GM21737 (cell line): ENCODE results near the gene AMH.
"Not testable (repeated sequence)": the region's sequence is repeated elsewhere in the genome, so short reads cannot be mapped to it uniquely, and the experiment has no call there.

Experiments used
- ATAC-seq: cut with Tn5 transposase; IDR thresholded peaks from one replicate; pipeline ENCODE4 v1.9.1; 2021; ENCODE audit warnings: mild to moderate bottlenecking, moderate library complexity; ENCODE audit not compliant: unreplicated experiment

Gene AMH

DNA sequence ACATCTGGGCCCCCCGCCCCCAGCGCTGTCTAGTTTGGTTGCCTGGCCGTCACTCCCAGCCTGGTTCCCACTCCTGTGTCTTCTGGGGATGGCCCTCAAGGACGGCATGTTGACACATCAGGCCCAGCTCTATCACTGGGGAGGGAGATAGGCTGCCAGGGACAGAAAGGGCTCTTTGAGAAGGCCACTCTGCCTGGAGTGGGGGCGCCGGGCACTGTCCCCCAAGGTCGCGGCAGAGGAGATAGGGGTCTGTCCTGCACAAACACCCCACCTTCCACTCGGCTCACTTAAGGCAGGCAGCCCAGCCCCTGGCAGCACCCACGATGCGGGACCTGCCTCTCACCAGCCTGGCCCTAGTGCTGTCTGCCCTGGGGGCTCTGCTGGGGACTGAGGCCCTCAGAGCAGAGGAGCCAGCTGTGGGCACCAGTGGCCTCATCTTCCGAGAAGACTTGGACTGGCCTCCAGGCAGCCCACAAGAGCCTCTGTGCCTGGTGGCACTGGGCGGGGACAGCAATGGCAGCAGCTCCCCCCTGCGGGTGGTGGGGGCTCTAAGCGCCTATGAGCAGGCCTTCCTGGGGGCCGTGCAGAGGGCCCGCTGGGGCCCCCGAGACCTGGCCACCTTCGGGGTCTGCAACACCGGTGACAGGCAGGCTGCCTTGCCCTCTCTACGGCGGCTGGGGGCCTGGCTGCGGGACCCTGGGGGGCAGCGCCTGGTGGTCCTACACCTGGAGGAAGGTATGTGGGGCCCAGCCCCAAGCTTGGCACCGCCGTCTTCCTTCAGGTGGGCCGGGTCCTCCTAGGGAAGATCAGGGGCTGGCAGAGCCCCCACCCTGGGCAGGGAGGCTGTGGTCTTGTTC lies at the start of gene AMH:
AMH (plus strand) TSS at position 314 of the 857 bp plus-strand sequence; CDS start at position 324, 10 bp downstream.
- ATAC-seq: no peak

DNA sequence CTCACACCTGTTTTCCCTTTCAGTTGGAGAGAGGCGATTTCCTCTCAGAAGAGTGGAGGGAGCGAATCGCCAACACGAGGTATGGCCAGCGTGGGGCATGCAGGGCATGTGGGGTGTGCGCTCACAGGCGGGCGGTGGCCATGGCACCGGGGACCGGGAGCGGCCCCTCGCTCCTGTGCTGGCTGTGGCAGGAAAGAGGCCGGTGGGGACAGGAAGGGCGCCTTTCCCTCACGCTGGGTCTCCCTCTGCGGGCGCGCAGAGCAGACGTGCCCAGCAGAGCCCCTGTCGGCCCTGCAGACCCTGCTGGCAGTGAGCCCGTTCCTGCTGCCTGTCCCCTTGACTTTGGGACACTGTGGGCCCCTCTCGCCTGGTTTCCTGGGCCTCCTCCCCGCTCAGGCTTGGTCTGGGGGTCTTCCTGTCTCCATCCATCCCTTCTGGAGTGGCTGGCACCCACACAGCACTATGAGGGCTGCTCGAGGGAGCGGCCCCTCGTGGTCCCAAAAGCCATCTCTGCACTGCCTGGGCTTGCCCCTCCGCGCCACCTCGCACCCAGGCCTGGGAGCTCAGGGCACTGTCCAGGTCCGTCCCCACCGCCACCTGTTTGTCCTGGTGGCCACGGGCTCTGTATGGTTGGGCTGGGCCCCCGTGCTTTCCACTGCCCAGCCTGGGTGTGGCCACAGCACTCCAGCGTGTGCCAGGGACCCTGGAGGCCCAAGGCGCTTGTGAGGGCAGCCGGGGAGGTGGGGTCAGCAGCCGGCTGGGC lies 49.1 kb upstream of the AMH start:
- no peak for ATAC-seq

DNA sequence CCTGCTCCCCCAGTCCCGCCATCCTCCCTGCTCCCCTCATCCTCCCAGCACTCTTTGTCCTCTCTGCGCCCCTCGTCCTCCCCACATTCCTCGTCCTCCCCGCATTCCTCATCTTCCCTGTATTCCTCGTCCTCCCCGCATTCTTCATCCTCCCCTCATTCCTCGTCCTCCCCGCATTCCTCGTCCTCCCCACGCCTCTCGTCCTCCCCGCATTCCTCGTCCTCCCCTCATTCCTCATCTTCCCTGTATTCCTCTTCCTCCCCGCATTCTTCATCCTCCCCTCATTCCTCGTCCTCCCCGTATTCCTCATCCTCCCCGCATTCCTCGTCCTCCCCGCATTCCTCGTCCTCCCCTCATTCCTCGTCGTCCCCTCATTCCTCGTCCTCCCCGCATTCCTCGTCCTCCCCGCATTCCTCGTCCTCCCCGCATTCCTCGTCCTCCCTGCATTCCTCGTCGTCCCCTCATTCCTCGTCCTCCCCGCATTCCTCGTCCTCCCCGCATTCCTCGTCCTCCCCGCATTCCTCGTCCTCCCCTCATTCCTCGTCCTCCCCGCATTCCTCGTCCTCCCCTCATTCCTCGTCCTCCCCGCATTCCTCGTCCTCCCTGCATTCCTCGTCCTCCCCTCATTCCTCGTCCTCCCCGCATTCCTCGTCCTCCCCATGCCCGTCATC lies 48.4 kb upstream of the AMH start:
- not testable (repeated sequence) for ATAC-seq

DNA sequence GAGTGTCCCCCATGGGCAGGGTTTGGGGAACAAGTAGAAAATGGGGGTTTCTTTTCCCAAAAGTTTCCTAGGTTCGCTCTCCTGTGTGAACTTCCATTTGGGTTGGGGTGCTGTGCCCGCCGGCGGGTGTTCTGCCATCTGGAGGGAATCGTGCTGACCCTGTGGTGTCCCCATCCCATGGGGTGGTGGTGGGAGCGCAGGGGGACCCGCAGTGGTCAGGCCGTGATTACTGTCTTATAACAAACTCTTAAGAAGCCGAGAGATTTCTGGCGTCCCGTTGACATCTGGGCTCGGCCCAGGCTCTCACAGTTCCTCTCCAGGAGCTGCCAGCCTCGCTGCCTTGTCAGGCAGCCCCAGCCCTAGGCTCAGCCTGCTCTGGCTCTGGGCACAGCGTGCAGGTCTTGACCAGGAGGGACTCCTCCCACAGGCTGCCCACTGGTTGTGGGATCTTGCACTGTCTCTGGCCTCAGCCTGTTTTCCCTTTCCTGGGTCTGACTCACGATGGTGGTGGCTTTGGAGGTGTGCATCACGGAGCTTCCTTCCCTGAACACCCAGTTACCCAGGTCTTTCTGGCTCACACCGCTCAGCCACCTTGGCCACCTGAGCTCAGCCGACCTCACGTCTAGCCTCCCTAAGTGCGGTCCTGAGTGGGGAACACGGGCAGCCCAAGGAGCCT lies 47.5 kb upstream of the AMH start:
- no peak for ATAC-seq

DNA sequence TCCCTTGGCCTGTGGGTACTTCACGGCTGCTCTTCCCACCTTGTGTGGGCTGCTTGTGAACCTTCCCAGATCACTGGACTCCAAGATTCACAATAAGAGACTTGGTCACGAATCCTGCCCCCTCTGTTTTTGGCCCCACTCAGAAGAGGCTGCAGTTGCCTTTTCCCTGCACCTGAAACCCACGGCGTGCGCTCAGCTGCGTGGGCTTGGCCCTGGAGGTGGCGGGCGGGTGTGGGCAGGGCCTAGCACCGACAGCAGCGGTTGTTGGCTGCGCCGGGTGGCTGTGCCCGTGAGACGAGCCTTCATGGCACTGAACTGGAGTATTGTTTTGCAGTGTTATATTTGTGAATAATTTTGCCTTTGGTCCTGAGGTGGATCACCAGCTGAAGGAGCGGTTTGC lies 46.8 kb upstream of the AMH start:
- ATAC-seq: no peak

DNA sequence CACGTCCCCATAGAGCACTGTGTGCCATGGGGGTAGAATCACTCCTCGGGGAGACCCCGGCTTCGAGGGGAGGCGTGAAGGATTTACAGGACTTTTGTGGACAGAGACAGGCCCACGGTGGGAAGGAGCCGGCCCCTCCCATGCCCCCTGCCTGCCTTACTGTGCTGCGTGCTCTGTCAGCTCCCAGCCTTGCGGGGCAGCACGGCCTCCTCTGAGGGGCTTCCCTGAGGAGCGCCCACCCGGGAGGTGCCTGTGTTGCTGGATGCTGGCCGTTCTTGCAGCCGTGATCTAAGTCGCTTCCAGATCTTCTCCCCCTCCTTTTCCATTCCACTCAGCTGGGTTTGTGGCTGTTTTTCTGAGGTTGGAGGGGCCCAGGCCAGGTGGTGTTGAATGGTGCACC lies 42.1 kb upstream of the AMH start:
- no peak for ATAC-seq

DNA sequence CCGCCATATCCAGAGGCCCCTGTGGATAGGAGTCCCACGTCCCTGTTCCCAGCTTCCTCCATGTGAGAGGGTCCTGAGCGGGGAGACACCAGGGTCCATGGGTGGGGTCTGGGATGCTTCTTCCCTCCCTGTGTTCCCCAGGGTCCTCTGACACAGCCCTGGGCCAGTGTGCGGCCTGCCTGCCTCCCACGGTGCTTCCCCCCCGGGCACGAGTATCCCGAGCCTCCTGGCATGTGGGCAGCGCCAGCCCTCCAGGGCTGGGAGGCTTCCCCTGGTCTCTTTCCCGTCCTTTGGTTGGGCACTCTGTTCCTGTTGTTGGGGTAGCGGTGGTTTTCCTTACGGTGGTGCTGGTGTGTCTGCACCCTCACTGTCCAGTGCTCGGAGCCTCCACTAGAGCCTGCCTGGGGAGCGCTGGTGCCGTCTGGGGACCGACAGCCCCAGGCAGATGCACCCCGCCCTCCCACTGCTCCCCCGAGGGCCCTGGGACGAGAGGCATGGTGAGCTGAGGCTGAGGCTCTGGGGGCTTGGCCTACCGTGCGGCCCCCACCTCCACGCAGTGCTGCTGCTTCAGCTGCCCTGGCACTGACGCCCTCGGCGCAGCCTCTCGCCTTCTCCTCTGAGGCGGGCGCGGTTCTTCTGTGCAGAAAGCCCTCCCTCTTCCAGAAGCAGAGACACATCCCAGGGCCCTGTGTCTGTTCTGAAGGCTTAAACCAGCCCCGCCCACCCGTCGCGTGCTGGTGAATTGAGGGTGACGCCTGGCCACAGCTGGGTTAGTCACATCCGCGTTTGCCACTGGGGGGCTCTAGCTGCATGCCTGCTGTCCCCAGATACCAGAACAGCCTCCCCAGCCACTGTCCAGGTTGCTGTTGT lies 40.9 kb upstream of the AMH start:
- ATAC-seq: no peak

DNA sequence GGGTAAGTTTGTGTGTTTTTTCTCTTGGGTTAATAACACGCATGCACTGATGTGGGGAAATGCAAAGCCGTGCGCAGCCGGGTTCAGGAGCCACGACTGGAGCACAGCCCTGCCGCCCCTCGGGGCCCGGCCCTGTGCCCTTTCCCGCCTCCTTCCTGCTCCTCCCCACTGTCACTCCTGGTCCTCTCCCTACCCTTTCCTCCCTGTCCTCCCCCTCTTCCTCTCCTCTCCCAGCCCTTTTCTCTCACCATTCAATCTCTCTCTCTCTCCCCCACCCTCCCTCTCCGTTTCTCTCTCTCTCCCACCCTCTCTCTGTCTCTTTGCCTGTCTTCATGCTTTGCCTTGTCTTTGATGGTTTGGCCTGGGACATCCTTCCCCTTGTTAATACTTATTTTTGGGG lies 40.1 kb upstream of the AMH start:
- no peak for ATAC-seq

DNA sequence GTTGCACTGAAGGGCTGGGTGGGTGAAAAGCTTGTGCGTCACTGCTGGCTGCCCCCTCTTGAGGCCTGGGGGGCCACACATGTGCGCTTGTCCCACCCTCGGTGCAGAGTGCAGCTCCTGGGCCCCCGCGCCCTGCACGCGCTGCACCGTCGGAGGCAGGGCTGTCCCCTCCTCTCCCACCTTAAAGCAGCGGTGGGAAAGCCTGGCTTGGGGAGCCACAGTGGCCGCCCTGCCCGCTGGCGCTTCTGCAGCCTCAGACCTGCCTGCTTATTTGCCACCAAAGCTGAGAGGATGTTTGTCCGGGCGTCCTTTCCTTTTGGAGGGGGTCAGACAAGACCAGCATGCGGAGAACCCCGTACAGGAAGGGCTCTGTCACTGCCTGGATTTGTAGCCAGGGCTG lies 39.7 kb upstream of the AMH start:
- no peak for ATAC-seq

DNA sequence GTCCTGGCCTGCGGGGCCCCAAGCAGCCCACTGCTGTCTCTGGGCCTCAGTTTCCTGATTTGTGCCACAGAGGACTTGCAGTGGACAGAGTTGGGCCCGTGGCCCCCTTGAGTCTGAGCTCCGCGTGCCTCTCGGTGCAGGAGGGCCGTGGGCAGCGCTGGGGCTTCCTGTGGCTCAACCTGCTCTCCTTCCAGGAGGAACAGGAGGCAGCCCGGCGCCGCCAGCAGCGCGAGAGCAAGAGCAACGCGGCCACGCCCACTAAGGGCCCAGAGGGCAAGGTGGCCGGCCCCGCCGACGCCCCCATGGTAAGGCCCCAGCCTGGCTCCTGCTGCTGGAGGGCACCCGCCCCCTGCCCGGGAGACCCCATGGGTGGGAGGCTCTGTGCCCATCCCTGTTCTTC lies 38.9 kb upstream of the AMH start:
- ATAC-seq: no peak

DNA sequence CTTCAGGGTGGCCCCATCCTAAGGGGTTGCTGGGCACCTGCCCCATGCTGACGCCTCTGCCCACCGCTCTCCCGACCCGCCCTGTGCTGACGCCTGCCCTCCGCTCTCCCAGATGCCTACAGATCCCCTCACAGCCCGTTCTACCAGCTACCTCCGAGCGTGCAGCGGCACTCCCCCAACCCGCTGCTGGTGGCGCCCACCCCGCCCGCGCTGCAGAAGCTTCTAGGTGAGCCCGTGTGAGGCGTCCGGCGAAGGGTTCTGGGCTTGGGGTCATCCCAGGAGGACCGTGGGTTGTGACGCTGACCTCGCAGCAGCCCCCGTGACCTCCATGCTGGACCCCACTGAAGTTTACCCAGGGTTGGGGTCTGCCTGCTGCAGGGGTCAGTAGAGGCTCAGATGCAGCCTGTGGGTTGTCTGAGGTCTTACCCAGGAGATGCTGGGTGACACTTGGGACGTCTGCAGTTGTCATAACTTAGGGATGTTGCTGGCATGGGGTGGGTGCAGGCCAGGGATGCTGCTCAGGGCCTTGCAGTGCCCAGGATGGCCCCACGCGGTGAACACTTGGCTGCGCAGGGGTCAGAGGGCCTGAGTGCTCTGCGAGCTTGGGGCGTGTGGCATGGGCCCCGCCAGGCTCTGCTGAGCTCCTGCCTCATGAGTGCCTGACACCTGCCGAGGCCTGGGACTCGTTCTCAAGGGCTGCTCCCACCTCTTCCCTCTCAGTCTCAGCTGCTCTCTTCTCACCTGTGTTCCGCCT lies 38.0 kb upstream of the AMH start:
- ATAC-seq: no peak

DNA sequence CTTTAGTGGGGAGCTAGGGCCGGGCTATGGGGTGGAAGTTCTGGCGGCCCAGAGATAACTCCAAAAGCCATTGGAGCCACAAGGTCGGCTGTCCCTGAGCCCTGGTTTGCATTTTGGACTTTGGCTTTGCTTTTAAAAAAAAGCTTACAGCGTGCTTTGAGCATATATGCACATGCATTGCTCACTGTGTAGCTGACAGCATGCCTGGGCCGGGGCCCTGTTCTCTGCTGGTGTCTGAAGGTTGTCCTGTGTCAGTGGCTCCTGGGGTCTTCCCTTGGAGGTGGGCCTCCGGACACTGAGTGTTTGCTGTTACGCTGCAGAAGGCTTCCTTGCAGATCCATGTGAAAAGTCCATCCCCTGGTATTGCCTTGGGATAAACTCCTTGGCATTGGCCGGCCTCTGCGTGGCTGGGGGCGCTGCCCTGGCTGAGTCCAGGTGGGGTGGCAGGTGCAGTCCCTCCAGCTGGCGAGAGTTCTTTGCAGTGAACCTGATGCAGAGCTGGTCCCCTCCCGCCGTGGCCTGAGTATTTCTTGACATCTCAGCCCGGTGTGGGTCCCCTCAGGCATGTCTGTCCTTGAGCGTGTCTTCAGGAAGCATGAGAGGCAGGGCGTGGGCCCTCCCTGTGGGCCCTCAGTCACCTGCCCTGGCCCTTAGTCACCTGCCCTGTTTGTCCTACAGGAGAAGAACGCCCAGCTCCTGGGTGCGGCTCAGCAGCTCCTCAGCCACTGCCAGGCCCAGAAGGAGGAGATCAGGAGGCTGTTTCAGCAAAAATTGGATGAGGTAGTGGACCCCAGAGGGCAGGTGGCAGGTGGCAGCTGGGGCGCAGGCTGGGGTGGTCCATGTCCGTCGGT lies 36.0 kb upstream of the AMH start:
- no peak for ATAC-seq

DNA sequence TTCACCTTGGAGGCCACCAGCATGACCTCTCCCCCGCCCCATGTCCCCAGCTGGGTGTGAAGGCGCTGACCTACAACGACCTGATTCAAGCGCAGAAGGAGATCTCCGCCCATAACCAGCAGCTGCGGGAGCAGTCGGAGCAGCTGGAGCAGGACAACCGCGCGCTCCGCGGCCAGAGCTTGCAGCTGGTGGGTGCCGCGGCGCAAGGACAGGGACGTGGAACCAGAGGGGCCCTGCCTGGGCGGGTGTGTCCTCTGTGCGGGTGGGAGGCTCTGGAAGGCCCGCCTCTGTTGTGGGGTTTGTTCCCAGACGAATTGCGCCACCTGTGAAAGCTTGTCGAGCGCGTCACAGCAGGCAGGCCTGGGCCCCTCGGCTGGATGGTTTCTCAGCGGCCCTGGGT lies 35.3 kb upstream of the AMH start:
- no peak for ATAC-seq

DNA sequence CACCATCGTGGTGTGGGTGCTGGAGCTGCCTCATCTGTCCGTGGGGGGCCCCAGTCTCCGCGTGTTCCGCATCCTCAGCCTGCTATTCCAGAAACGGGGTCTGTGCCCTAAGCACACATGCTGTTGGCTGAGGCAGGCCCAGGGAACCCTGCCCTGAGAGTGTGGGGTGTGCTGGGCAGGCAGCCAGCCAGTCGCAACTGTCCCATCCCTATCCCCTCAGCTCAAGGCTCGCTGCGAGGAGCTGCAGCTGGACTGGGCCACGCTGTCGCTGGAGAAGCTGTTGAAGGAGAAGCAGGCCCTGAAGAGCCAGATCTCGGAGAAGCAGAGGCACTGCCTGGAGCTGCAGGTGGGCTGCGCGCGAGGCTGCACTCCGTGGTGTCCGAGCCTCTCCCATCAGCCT lies 34.9 kb upstream of the AMH start:
- ATAC-seq: no peak

DNA sequence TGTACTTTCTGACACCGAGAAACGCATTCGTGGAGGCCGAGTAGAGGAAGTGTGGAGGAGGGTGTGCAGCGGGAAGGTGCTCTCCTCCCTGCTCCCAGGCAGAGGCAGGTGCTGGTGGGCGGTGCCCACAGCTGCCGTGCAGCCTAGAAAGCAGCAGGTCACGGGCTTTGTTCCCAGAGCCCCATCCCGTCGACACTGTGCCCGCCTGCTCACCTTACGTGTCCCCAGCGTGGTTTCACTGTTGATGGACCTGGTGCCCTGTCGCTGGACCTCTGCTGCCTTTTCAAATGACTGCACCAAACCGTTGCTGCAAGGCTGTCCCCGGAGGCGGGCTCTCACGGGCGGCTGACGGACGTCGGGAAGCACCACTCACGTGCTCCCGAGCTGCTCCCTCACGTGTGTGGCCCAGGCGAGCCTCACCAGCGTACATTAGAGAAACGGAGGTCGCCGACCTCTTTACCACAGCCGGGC lies 33.8 kb upstream of the AMH start:
- ATAC-seq: no peak

DNA sequence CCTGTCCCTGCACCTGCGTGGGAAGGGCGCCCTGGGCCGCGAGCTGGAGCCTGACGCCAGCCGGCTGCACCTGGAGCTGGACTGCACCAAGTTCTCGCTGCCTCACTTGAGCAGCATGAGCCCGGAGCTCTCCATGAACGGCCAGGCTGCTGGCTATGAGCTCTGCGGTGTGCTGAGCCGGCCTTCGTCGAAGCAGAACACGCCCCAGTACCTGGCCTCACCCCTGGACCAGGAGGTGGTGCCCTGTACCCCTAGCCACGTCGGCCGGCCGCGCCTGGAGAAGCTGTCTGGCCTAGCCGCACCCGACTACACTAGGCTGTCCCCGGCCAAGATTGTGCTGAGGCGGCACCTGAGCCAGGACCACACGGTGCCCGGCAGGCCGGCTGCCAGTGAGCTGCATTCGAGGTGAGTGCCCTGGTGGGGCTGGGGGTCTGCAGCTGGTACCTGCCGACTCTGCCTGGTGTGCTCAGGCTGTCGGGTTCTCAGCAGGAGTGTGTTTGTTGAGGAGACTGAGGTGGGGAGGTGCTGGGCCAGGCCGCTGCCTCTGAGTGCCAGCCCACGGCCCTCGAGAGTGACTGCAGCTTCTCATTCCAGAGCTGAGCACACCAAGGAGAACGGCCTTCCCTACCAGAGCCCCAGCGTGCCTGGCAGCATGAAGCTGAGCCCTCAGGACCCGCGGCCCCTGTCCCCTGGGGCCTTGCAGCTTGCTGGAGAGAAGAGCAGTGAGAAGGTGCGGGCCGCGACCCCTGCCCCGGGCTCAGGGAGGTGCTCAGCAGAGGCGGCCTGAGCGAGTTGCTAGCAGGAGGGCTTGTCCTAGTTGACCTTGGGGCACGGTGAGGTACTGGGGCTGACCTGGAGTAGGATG lies 32.5 kb upstream of the AMH start:
- no peak for ATAC-seq

DNA sequence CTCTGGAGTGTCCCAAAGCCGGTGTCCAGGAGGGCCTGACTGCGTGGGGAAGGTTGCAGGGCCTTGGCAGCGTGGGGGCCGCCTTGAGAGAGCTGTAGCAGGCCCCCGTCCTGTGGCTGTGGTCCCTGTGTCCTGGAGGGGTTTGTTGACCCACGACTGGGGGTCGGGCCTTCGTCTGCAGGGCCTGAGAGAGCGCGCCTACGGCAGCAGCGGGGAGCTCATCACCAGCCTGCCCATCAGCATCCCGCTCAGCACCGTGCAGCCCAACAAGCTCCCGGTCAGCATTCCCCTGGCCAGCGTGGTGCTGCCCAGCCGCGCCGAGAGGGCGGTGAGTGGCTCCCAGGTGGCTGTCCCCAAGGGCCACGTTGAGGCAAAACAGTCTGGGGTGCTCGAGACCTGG lies 31.5 kb upstream of the AMH start:
- no peak for ATAC-seq

DNA sequence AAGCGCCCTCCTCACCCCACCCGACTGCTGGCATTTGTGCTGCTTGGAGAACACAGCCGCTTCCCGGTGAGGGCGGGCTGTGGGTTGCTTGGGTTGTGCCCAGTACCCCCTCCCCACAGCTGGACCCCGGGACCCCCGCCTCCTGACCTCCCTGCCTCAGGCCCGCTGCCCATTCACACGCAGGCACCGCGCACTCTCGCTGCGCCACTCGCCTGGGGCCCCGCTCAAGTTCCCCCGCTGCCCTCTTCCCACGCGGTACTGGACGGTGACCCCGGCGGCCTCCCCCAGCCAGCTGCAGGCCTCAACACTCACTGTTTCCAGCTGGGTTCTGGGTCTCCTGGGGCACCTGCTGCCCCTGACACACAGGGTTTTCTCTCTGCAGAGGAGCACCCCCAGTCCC lies 29.4 kb upstream of the AMH start:
- no peak for ATAC-seq
